H1 (cell line): ENCODE measurements around the gene PRLHR. TPM values are rescaled to one million over a fixed set of nuclear protein-coding genes. Genes with fewer than 3 reads are reported as not detected.

Experiments used
- RNF2 ChIP-seq: fragments of 200-900, 300-1000 bp; sonication (generic); IDR thresholded peaks from 2 replicates; pipeline ENCODE4 v1.7.1; 2016; ENCODE audit warnings: borderline replicate concordance, low read depth, mild to moderate bottlenecking, antibody characterized with exemption, low read length; ENCODE audit not compliant: poor library complexity, severe bottlenecking; ENCODE audit errors: missing control alignments
- polyA plus RNA-seq, 7 experiments: library from polyadenylated mRNA; depleted of rRNA in 3 of 7; stranded (reverse) in 5 of 7; unstranded in 2 of 7; fragments of >200 nt in 5 of 7; fragments of 200-250 nt in 2 of 7; gene quantifications; 1 replicate in 5 of 7; 2 replicates in 1 of 7; 4 replicates in 1 of 7; pipeline versions ENCODE4 v1.2.1 to v1.2.3, GENCODE V29; 2011 to 2013; ENCODE audit warnings: missing spikeins in 2 of 7, mixed read lengths in 2 of 7
- total RNA-seq: library from RNA; stranded (reverse); fragmentation: NEBNext Ultra II Directional; extraction: Animal tissue kit (Norgen Biotek cat#: 25700); gene quantifications from 2 replicates; pipeline ENCODE4 v1.2.1, GENCODE V29; 2021

Gene PRLHR
- total and polyA plus RNA-seq, 2 of the 8 experiments (the other 6 are each of a cell fraction or from before 2014, with no cell fraction given) = not detected

DNA sequence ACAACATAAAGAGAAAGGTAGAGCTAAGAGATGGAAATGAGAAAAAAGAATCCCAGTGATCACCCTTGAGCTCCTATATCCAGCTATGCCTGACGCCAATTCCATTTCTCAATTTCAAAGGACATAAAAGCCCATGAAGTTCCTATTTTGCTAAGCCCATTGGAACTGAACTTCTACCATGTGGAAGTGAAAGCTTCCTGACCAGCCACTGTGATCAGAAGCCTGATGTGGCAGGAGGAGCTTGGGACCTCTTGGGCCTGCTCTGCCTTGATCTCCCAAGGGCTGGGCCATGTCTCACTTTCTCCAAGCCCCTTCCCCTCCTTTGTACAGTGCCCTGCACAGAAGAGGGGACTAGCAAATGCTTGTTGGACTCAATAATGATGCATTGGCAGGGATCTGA, 52.7 kb downstream of the PRLHR start (continued):
- TF ChIP-seq RNF2 = no peak
- TF ChIP-seq, all 59 proteins: peak for 0
